GM12872 (cell line): ENCODE results near the gene BRSK1.

Experiments
- CTCF ChIP-seq: IDR thresholded peaks from 3 replicates; pipeline ENCODE4 v1.5.1; 2011; ENCODE audit warnings: low read depth, mild to moderate bottlenecking, low read length, moderate library complexity; ENCODE audit not compliant: insufficient read depth

Gene BRSK1

GRCh38 chr19:55310498-55310897, 26.7 kb downstream of the BRSK1 start:
- no peak for TF ChIP-seq CTCF

GRCh38 chr19:55311397-55311796, 27.6 kb downstream of the BRSK1 start:
- TF ChIP-seq CTCF: no peak

- TF ChIP-seq CTCF: no peak
Observed at GRCh38 chr19:55311797-55312196, 28.0 kb downstream of the BRSK1 start.

GRCh38 chr19:55312621-55313512, 29.1 kb downstream of the BRSK1 start:
- no peak for TF ChIP-seq CTCF

GRCh38 chr19:55314396-55314795, 30.6 kb downstream of the BRSK1 start:
- no peak for TF ChIP-seq CTCF

- TF ChIP-seq CTCF: no peak
Observed at GRCh38 chr19:55315956-55316525, 32.2 kb downstream of the BRSK1 start.

- no peak for TF ChIP-seq CTCF
Observed at GRCh38 chr19:55316646-55317045, 32.8 kb downstream of the BRSK1 start.
